ENCODE data around the gene CLIC4. TPM values are rescaled to one million over a fixed set of nuclear protein-coding genes. Genes with fewer than 3 reads are reported as not detected.
"Not testable (repeated sequence)": the region's sequence is repeated elsewhere in the genome, so short reads cannot be mapped to it uniquely, and the experiment has no call there.

Gene CLIC4
- total and polyA plus RNA-seq, 2 donors (not counting 1 experiment from before 2014, with no cell fraction given), result 28.5 to 123 TPM

GRCh38 chr1:24778141-24778540 lies 32.9 kb downstream of the CLIC4 start:
- CTCF ChIA-PET, result no interaction called here
- Mint-ChIP-seq H3K9me3 (ENCODE audit: insufficient read depth) (no peaks in the 10 kb centered on the region), H3K27ac (no peak overlapping the region), H3K27me3 (no peaks in the 10 kb centered on the region), H3K4me1 (peaks cover 61% of the 10 kb centered on the region), H3K4me3 (no peak overlapping the region)
- Histone ChIP-seq H3K9ac (ENCODE audit: low read length) (no peak overlapping the region), H3K27ac (ENCODE audit: low read length in 2 of 2) (no peak overlapping the region), H3K79me2 (ENCODE audit: control insufficient read depth, insufficient read depth, low read length) (peaks cover 95% of the 10 kb centered on the region), H3K4me2 (replicated peaks; ENCODE audit: low read depth, low read length, poor library complexity, severe bottlenecking) (no peak overlapping the region), H3K36me3 (replicated peaks in 1 of 2; ENCODE audit: control extremely low read depth in 1 of 2, control insufficient read depth in 1 of 2, extremely low read depth in 1 of 2, insufficient read depth in 2 of 2, low read length in 1 of 2) (peaks cover 0 to 3% of the 10 kb centered on the region in 2 experiments), H2AFZ (ENCODE audit: insufficient read depth, low read depth, low read length, poor library complexity, severe bottlenecking) (no peak overlapping the region), H3K4me1 (ENCODE audit: control insufficient read depth in 2 of 2, insufficient read depth in 2 of 2, low read length in 2 of 2) (peaks cover 17 to 18% of the 10 kb centered on the region in 2 donors), H3K9me3 (ENCODE audit: control extremely low read depth in 1 of 3, control insufficient read depth in 2 of 3, insufficient read depth in 1 of 3, low read length in 2 of 3) (no peaks in the 10 kb centered on the region), H4K20me1 (ENCODE audit: control insufficient read depth, insufficient read depth, low read length, poor library complexity, severe bottlenecking) (peaks cover 88% of the 10 kb centered on the region), H3K27me3 (replicated peaks in 1 of 4; ENCODE audit: control extremely low read depth in 1 of 4, control insufficient read depth in 3 of 4, insufficient read depth in 4 of 4, low read length in 3 of 4) (no peaks in the 10 kb centered on the region), H3K4me3 (ENCODE audit: control extremely low read depth in 1 of 5, extremely low read depth in 1 of 5, insufficient read depth in 1 of 5, low read depth in 2 of 5, low read length in 4 of 5) (no peak overlapping the region)
- intact Hi-C loops (cut with micrococcal nuclease), result loop anchor here (5.0 kb wide), 1 partner anchor 49 kb away; no protein-coding TSS in a partner anchor
- DNase-seq (no peak), ATAC-seq (ENCODE audit: low read depth) (no peak)
- whole genome bisulfite sequencing (ENCODE audit: insufficient coverage), result no CpG with 5 or more reads among the region's 2 CpGs
- POLR2A ChIA-PET, result no interaction called here
- TF ChIP-seq CTCF (IDR thresholded peaks at IDR 0.05), result no peak
- no peak for TF ChIP-seq EZH2 (IDR thresholded peaks at IDR 0.05; ENCODE audit: borderline replicate concordance, insufficient read depth, low read depth, low read length, poor library complexity, severe bottlenecking)

- H3K9me3 Mint-ChIP-seq (ENCODE audit: insufficient read depth); H3K4me3 ChIP-seq (ENCODE audit: control extremely low read depth in 1 of 5, extremely low read depth in 1 of 5, insufficient read depth in 1 of 5, low read depth in 2 of 5, low read length in 4 of 5); DNase-seq; ATAC-seq (ENCODE audit: low read depth); H3K9me3 ChIP-seq (ENCODE audit: control extremely low read depth in 1 of 3, control insufficient read depth in 2 of 3, insufficient read depth in 1 of 3, low read length in 2 of 3); H3K9ac ChIP-seq (ENCODE audit: low read length); H3K4me2 ChIP-seq (replicated peaks; ENCODE audit: low read depth, low read length, poor library complexity, severe bottlenecking); H3K27ac ChIP-seq (ENCODE audit: low read length in 2 of 2); POLR2A ChIA-PET; H3K27ac Mint-ChIP-seq; H3K4me3 Mint-ChIP-seq; H3K27me3 ChIP-seq (replicated peaks in 1 of 4; ENCODE audit: control extremely low read depth in 1 of 4, control insufficient read depth in 3 of 4, insufficient read depth in 4 of 4, low read length in 3 of 4); H3K27me3 Mint-ChIP-seq; H3K36me3 ChIP-seq (replicated peaks in 1 of 2; ENCODE audit: control extremely low read depth in 1 of 2, control insufficient read depth in 1 of 2, extremely low read depth in 1 of 2, insufficient read depth in 2 of 2, low read length in 1 of 2); H2AFZ ChIP-seq (ENCODE audit: insufficient read depth, low read depth, low read length, poor library complexity, severe bottlenecking): not testable (repeated sequence)
- H3K4me1 Mint-ChIP-seq, result peaks cover 61% of the 10 kb centered on the region
- intact Hi-C loops (cut with micrococcal nuclease), result loop anchor here (5.0 kb wide), 1 partner anchor 48 kb away; no protein-coding TSS in a partner anchor
- 100% methylated on average over 2 of the region's 8 CpGs for WGBS (ENCODE audit: insufficient coverage)
- Histone ChIP-seq H3K79me2 (ENCODE audit: control insufficient read depth, insufficient read depth, low read length) (peaks cover 96% of the 10 kb centered on the region), H4K20me1 (ENCODE audit: control insufficient read depth, insufficient read depth, low read length, poor library complexity, severe bottlenecking) (peaks cover 84% of the 10 kb centered on the region), H3K4me1 (ENCODE audit: control insufficient read depth in 2 of 2, insufficient read depth in 2 of 2, low read length in 2 of 2) (peaks cover 17 to 18% of the 10 kb centered on the region in 2 donors)
- CTCF ChIA-PET, result interaction anchor here (1.5 kb wide), 1 partner anchor 91 kb away, joined by 5 read pairs; no protein-coding TSS in a partner anchor
Observed at GRCh38 chr1:24779199-24779598, 34.0 kb downstream of the CLIC4 start.

Data from B cell (primary cell).